ENCODE data around the gene ZNF276.

ZNF276 gene

DNA sequence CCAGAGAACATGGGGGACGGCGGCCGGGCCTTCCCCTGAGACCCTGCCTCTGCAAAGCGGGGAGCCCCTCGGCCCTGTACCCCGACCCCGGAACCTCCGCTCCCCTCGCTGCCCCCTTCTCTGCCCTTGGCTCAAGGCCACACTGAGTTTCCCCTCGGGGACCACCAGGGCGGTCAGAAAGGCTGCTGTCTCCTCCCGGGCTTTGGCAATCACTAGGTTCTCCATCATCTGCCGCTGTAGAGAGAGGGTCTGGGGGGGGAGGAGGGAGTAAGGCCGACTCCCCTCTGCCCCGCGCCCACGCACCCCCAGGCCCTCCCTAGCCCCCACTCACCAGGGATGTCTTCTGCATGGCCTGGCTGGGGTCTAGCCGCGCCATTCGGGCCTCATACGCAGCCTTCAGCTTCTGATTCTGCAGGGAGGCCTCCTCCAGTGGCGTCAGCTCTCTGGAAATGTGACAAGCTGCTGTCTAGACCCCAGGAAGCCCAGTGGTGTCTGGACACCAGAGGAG, 9.0 kb upstream of the ZNF276 start:
- DNase-seq = no peak

DNA sequence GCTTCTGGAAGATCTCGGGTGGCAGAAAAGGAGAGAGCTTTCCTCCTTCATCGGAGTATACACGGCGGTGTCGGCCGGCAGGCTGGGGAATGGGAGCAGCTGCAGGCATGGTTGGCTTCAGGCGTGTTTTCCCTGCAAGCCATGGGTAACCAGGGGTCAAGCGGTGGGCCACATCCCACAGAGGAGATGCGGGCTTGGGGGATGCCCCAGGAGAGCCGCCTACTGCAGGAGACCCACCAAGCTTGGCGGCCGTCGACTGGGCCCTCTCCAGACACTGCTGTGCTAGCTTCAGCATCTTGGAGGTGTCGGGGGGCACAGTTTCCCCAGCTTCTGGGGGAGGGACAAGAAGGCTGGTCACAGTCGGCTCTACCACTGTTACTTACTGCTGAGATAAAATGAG, 4.8 kb upstream of the ZNF276 start:
- DNase-seq = no peak

DNA sequence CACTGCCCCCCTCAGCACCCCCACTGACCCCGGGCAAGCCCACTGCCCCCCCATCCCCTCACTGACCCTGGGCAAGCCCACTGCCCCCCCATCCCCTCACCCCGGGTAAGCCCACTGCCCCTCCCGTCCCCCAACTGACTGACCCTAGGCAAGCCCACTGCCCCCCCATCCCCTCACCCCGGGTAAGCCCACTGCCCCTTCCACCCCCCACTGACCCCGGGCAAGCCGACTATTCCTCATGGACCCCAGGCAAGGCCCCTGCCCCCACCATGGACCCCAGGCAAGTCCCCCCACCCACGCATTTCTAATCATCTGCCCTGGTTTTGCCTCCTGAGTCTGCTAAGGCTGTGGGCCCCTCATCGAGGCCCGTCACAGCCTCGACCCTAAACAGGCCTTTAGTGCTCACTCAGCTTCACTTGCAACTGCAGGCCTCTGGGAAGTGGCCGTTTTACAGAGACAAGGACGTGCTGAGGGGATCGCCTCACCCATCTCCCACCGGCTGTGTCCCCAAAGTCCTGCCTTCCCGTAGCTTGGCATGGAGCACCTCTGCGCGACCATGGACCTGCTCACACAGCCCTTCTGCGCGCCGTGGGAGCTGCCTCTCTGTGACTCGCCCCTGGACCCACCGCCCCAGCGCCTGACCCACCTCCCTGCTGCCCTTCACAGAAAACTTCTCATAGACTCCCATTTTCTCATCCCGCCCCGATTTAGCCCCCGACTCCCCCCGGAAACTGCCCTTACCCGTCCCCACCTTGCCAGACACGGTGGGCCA, 4.2 kb upstream of the ZNF276 start:
- no peak for DNase-seq

DNA sequence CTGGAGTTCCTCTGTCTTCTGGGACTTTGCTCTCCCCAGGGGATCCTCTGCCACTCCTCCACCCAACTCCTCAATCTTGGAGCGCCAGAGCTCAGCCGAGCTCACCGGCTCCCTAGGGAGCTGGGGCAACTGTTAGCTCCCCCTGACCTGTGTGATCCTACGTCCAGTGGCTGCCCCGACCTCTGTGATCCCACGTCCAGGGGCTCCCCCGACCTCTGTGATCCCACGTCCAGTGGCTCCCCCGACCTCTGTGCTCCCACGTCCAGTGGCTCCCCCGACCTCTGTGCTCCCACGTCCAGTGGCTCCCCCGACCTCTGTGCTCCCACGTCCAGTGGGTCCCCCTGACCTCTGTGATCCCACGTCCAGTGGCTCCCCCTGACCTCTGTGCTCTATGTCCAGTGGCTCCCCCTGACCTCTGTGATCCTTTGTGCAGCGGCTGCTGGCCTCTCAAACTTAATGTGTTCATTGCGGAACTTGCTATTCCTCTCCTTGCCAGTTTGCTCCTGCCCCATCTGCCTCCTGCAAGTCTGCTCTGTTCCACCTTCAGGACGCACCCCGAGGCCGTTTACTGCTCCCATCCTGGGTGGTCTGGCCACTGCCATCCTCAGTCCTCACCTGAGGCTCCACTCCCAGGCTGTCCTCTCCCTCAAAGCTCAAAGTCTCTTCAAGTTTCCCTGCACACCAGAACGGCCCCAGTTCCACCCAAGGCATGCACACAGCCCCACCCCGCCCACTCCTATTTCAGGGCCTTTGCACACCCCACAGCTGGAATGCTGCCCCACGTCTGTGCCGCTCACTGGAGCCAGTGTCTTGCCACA, 3.4 kb upstream of the ZNF276 start:
- DNase-seq = no peak

DNA sequence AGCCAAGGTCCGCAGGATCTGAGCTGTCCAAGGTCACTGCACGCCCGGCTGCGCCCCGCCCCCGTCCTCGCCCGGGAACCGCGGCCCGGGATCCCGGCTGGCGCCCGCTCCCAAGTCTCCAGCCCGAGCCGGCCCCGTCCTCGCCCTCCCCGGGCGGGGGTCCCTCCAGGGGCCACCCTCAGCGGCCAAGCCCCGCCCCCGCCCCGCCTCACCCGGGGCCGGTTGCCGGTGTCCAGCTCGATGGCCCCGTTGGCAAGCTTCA, 855 bp upstream of the ZNF276 start:
- no peak for DNase-seq

DNA sequence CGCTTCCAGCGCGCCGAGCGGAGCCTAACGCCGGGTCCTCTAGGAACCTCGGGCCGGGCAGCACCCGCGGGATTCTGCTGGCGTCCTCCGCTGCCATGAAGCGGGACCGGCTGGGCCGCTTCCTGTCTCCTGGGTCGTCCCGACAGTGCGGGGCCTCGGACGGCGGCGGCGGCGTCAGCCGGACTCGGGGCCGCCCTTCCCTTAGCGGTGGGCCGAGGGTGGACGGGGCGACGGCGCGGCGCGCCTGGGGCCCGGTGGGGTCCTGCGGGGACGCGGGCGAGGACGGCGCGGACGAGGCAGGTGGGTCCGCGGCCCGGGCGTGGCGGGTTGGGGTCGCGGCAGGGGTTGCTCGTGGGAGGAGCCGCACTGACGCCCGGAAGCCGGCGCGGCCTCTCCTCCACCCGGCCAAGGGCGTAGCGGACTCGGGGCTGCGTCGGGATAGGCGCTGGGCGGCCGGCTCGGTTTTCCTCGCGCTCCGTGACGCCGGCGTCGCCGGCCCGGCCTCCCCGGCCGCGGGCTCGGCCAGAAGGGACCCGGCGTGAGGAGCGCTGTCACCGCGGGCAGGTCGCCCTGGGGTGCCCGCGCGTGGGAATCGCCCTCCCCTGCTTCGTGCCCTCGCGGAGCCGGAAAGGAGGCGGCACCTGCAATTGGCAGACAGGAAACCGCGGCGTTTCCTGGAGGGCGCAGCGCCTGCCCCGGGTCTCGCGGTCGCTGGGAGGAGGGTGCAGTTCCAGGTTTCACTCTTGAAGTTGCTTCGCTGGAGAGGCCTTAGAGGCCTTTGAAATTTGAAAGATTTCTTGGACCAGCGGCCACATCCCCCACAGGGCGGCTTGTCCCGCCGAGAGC, 432 bp downstream of the ZNF276 start:
- DNase-seq = no peak

DNA sequence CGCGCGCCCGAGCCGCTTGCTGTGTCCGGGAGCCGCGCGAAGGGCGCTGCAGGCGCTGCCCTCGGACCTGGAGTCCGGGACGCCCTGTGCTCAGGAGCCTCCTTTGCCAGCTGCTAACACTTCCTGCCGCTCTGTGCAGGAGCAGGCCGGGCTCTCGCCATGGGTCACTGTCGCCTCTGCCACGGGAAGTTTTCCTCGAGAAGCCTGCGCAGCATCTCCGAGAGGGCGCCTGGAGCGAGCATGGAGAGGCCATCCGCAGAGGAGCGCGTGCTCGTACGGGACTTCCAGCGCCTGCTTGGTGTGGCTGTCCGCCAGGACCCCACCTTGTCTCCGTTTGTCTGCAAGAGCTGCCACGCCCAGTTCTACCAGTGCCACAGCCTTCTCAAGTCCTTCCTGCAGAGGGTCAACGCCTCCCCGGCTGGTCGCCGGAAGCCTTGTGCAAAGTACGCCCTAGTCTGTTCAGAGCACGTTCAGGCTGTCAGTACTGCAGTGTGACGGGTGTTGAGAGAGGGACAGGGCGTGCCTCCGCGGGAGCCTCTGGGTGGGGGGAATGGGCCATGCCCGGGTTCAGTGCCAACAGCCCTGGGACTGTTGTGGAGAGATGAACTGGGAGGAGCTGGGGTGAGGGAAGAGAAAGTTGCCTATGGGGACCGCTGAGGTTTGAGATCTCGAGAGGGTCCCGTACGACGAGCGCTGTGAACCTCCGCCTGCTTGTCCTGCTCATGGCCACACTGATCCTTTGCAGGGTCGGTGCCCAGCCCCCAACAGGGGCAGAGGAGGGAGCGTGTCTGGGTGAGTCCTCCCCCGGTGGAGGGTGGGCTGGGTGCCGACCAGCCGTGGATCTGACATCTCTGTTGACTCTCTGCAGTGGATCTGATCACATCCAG, 1.3 kb downstream of the ZNF276 start:
- no peak for DNase-seq

DNA sequence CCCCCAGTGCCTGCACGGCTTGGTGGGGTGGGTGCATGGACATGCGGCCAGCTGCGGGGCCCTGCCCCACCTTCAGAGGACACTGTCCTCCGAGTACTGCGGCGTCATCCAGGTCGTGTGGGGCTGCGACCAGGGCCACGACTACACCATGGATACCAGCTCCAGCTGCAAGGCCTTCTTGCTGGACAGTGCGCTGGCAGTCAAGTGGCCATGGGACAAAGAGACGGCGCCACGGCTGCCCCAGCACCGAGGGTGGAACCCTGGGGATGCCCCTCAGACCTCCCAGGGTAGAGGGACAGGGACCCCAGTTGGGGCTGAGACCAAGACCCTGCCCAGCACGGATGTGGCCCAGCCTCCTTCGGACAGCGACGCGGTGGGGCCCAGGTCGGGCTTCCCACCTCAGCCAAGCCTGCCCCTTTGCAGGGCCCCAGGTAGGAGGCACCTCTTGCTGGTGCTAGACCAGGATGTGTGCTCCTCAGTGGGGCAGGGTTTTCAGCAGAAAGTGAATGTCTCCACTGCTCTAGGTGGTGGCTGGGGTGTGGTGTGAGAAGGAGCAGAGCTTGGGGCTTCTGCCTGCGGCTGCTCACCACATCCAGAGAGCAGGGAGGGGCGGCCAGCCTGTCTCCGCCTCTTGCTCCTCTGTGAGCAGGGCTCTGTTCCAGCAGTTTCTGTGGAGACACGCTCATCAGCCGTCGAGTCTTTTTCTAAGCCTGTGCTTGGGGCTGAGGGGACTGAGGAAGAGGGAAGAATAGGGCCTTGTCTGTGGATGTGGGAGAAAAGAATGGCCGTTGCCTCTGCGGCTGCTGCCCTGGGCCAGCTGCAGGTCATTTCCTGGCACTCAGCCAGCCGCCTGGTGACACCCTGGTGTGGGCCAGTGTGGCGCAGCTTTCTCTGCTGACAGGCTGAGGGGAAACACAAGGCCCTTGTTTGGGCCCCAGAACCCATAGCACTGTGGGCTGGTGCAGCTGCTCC, 2.2 kb downstream of the ZNF276 start:
- DNase-seq = no peak

DNA sequence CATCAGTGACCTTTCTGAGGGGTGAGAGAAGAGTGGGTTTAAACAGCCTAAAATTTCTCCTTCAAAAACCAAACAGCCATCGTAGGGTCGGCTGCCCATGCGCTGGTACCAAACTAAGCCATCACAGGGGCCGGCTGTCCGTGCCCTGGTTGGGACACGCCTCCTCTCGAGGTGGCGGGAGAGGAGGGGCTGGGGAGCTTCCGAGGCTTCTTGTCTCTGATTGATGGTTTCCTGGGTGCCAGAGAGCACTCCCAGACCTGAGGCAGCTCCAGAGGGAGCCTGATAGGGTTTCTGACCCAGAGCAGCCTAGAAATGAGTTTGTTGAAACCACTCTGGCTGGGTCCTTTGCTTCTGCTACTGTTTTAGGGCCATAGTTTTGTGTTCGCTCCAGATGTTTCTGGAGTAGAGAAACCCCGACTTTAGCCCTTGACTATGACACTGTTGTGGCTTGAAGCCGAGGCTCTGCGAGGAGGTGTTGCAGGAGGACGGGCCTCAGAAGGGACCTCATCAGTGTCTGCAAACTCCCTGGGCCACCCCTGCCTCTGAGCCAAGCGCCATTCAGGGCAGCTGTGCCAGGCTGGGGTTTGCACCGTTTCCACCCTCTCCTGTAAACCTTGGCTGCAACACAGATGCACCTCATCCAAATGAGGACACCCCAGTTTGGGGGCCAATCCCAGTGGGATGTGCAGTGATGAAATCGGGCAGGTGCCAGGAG, 6.2 kb downstream of the ZNF276 start:
- DNase-seq = no peak

DNA sequence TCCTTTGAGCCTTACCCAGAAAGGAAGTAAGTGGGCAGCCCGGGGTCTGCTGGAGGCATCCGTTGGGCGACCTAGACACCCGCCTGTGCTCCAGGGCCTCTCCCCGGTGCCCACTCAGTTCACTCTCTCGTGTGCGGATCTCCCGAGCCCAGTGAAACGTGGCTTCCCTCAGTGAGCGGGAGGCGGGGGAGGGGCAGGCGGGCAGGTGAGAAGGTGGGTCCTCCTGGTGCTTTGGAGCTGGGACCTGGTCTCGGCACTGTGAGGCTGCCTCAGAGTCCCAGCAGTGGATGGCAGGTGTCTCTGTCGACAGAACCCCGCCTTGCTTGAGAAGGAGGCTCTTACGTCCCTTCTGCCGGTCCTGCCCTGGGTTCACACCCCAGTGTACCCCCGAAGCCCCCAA, 8.0 kb downstream of the ZNF276 start:
- no peak for DNase-seq

DNA sequence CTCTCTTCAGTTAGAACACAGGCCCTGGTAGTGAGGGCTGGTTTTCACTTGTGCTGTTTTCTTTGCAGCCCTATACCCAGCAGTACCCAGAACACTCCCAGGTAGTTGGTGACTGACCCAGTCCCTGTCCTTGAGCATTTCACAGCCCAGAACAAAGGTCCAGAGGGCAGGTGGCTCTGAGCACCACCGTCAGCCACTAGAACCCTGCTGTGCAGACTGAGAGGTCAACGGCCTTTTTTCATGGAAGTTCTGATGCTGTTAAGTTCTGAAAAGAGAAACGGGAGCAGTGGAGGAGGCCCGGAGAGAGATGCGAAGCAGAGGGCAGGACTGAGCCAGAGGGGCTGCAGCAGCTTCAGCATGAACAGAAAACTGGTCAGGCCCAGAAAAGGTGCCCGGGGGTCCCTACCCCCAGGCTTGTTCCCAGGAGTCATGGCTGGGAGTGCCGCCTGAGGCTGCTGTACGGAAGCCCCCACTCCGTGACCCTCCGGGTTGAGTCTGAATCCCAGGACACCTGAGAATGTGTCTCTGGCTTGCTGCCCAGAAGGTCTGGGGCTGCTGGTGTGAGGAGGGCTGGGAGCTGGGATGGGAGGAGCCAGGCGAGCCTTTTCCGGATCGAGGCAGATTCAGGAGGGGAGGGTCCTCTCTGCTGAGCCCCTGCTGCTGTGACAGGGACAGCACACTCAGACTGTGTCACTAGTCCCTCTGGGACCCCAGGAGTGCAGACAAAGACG, 8.7 kb downstream of the ZNF276 start:
- no peak for DNase-seq

DNA sequence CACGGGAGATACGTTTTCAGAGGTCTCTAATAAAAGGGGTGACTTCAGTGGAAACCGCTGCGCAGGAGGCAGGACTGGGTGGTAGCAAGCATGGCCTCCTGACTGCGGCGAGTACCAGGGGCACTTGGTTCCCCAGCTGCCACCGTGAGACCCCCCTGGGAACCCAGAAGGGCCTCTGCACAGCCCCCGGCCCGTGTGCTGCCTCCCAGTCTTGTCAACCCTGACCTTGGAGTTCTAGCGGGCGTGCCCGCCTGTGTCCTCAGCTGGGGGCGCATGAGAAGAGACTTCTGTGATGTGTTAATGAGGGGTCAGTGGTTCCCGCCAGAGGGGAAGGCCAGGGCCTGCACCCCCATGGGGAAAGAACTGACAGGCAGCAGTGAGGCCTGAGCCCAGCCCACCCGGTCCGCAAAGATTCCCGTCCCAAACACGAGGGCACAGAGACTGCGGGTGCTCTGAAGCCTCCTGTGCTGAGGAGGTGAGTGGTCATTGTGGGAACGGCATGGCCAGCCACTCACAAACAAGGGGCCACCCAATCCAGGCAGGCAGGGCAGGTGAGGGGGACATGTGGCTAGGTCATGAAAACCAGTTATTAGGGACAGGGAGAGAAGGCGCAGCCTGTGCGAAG, 9.4 kb downstream of the ZNF276 start:
- DNase-seq = no peak

DNA sequence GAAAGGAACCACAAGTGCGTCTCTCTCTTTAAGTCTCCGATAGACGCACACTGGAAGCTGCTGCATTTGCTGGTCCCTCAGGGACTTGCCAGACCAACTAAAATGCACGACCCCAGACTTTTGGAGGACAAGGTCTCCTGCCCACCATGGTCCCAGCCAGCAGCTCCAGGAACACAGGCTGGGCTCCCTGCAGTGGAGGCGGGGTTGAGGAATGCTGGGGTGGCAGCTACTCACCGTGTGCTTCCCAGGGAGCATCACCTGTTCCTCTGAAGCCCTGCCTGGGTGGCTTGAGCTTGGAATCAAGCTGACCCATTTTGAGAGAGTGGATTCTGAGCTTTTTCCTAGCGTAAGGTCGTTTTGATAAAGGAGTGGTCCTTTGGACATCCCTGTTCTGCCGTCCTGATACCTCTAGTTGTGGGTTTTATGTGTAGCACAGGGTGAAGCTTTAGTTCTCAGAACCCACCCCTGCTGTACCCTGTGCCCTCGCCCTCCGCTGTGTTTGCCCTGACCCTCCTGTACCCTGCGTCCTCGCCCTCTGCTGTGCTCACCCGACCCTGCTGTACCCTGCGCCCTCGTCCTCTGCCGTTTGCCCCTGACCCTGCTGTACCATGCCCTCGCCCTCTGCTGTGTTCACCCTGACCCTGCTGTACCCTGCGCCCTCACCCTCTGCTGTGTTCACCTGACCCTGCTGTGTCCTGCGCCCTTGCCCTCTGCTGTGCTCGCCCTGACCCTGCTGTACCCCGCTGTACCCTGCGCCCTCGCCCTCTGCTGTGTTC, 11.0 kb downstream of the ZNF276 start:
- DNase-seq = no peak

DNA sequence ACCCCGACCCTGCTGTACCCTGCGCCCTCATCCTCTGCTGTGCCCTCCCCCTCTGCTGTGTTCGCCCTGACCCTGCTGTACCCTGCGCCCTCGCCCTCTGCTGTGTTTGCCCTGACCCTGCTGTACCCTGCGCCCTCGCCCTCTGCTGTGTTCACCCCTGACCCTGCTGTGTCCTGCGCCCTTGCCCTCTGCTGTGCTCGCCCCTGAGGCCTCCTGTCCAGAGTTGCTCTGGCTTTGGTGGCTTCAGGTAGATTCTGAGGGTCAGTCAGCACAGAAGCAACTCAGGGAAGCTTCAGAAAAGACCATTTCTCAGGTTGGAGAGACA, 11.5 kb downstream of the ZNF276 start:
- DNase-seq = no peak

DNA sequence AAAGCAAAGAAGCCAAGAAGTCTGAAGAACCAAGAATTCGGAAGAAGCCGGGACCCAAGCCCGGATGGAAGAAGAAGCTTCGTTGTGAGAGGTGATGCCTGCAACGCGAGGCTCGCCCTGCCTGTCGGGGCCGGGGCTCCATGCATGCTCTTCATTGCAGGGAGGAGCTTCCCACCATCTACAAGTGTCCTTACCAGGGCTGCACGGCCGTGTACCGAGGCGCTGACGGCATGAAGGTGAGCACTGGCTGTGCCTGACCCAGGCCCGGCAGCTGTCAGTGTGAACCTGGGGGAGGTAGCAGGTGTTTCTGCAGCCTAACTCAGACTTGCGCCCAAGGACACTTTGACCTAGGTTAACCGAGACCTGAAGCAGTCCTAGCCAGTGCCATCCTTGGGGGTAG, 12.0 kb downstream of the ZNF276 start:
- no peak for DNase-seq

DNA sequence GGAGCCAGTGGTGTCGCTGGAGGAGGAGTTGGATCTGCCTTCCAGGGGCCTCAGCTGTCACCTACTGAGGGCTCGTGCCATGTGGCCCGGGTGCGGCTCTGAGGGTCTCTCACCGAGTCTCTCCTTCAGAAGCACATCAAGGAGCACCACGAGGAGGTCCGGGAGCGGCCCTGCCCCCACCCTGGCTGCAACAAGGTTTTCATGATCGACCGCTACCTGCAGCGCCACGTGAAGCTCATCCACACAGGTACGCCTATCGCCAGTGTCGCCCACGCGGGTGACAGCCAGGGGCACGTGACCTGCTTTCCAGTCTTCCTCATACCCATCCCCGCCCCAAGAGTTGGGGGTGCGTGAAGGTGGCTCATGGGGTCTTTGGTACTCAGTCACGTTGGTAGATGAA, 12.5 kb downstream of the ZNF276 start:
- no peak for DNase-seq

DNA sequence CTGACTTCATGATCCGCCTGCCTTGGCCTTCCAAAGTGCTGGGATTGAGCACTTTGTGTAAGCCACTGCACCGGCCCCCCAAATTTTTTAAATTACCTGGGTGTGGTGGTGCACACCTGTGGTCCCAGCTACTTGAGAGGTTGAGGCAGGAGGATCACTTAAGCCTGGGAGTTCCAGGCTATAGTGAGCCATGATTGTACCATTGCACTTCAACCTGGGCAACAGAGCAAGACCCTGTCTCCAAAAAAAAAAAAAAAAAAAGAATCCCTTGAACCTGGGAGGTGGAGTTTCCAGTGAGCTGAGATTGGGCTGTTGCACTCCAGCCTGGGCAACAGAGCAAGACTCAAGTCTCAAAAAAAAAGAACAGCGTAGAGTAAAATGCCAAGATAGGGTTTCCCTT, 15.2 kb downstream of the ZNF276 start:
- no peak for DNase-seq

DNA sequence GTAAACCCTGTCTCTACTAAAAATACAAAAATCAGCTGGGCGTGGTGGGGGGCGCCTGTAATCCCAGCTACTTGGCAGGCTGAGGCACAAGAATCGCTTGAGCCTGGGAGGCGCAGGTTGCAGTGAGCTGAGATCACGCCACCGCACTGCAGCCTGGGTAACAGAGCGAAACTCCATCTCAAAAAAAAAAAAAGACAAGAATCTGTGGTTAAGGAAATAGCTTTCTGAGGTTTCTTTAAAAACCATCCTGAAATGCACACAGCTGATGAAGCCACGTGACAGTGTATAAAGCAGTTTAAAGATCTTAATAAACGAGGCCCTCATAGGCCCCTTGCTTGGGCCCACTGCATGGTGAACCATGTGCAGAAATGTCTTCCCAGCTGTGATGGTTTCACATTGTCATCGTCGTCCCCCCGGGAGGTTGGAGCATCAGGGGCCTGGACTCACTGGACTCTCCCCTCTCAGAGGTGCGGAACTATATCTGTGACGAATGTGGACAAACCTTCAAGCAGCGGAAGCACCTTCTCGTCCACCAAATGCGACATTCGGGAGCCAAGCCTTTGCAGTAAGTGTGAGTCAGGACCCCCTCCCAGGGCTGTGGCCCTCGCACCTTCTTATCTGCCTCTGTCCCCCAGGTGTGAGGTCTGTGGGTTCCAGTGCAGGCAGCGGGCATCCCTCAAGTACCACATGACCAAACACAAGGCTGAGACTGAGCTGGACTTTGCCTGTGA, 16.2 kb downstream of the ZNF276 start:
- DNase-seq = no peak

Data from NCI-H748 treated with DMSO at 0.1 percent for 48 hours (cell line).